ENCODE measurements around the gene PRND.
"Not testable (repeated sequence)": the region's sequence is repeated elsewhere in the genome, so short reads cannot be mapped to it uniquely, and the experiment has no call there.

PRND gene

DNA sequence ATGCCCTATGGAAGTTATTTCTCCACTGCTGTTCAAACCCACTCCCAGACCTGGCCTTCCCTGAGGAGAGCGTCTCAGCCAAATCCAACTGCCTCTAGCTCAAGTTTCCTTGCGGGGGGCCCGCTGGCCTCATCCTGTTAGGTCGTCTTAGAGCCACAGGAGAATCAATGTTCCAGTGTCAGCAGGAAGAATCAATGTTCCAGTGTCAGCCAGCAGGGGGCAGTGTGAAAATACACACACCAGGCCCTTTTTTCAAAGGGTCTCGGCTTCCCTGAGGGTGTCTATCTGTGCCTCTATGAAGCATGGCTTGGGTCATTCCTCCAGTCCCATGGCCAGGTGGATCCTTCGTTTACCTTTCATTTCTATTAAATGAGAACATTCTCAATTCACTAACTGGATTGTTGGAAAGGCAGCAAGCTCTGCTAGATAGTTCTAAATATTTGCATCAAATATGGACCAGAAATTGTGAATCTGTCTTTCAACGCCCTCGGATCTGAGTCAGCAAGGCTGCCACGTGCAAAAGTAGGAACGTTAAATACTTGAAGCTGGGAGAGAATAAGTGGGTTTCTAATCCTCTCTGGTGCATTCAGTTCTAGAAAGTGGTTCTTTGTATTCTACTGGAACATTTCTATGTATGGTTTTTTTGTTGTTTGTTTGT lies 19.2 kb downstream of the PRND start:
- DNase-seq, result peak; percentile 49 to 54

DNA sequence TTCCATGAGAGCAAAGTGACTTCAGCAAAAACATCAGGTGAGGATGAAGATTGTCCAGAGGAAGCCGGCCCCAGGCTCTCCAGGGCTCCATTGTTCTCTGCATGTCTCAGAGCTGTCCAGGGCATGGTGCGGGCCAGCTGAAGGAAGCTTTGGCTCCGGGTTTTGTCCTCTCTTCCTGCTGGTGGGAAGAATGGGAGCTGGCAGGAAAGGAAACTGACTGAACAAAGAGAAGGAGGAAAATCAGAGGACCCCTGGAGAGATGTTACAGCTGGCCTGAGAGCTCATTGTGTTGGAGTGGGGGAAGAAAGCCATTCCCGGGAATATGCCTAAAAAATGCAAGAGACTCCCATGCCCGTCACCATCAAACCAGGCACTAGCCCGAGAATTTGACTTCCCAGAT lies 27.1 kb downstream of the PRND start:
- DNase-seq, result no peak

DNA sequence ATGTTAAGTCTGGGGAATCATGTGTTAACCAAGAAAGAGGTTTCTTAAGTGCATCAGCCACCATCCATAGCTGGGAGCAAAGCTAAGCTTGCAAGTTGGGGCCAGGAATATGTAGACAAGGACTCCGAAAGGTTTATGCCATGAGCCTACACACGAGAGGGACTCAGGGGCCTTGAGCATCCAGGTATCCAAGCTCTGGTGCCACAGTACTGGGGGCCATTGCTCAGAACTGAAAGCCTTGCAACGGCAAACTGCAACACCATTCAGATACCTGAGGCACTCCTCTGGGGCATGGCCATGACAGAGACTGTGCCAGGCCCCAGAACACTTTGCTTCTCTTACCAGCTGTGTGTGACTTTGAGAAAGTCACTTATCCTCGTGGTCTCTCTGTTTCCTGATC lies 27.6 kb downstream of the PRND start:
- no peak for DNase-seq

DNA sequence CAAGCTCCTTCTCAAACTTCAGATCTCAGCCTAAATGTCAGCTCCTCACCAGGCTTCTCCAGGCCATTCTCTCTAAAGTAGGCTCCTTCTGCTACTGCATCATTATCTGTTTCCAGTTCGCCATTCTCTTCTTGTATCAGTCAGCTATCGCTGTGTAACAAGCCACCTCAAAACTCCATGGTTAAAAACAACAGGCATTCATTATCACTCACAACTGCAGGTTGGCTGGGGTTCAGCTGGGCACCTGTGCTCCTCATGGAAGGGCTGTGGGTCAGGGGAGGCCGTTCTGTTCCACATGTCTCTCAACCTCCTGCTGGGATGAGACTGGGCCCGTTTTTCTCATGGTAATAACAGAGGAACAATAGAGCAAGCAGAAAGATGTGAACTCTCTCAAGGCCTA lies 28.7 kb downstream of the PRND start:
- no peak for DNase-seq

DNA sequence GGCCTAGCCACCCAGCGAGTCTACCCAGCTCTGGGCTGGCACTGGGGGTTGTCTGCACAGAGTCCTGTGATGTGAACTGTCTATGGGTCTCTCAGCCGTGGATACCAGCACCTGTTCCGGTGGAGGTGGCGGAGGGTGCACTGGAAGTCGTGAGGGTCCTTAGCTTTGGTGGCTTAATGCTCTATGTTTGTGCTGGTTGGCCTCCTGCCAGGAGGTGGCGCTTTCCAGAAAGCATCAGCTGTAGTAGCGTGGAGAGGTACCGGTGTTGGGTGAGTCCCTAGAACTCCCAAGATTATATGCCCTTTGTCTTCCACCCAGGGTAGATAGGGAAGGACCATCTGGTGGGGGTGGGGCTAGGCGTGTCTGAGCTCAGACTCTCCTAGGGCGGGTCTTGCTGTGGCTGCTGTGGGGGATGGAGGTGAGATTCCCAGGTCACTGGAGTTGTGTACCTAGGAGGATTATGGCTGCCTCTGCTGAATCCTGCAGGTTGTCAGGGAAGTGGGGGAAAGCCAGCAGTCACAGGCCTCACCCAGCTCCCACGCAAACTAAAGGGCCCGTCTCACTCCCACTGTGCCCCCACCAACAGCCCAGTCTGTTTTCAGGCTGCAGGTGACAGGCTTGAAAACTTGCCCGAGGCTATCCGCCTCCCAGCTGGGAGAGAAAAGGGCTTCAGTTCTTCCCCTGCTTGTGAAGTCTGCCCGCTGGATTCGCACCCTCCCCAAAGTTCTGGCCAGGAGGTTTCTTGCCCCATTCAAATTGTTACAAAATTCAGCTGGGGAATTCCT lies 37.6 kb downstream of the PRND start:
- DNase-seq, result peak; percentile 20 to 24

DNA sequence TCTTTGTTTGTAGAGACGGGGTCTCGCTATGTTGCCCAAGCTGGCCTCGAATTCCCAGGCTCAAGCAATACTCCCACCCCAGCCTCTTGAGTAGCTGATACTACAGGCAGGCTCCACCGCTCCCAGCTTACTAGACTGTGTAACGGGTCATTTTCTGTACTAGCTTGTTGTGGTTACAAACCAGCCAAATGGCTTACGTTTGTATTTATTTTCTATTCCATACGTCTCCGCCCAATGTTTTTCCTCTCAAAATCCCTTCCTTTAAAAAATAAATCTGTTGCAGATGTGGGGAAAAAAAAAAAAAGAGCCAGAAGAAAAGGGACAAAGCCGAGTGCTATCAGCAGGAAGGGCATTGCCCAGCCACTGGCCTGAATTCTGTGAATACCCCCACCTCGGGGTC lies 41.6 kb downstream of the PRND start:
- DNase-seq, result no peak

DNA sequence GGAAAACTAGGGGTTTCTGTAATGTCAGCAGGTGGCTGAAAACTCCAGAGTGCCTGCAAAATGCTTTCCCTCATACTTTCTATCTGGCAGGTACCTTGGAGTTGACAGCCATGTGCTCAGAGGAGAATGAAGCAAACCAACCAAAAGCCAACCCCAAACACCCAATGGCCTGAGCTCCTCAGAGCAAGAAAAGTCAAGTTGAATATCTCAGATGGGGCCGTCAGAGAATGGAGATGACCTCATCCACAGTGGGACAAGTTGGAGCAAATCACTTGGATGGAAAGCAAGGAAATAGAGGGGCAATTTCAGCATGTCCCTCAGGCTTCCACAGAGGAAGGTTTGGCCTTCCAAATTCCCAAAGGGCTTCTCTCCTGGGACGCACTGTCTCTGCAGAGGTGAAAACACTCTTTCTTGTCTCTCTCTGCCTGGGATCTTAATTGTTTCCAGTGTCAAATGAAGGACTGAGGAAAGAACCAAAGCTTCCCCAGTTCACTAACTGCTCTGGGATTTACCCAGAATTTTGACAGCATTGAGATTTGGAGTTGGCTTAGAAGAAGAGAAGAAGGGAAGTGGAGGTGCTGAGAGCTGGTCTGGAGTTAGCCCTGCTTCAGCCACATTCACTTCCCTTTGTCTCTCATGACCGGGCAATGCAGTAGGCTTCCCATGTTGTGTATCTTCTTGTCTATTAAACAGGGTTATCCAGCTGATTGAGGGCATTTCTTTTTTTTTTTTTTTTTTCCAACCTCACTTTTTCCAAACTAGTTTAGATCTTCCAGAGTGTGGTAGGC lies 42.2 kb downstream of the PRND start:
- peak; percentile 67 to 77 for DNase-seq

DNA sequence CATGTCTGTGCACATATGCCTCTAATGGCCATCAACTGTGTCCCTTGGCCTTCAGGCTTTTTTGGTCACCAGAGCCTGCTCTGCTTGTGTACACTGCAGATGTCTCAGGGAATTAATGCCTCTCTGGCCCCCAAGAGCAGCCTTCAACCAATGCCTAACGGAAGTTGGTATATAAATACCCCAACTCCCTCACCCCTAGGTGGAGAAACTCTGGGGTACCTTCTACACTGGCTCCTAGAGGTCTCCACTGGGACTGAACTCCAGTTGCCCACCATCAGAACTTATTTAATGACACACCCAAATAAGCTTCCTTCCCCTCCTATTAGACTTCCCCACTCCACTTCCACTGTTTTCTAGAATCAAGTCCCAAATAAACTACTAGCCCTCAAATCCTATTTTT lies 43.1 kb downstream of the PRND start:
- DNase-seq, result no peak

DNA sequence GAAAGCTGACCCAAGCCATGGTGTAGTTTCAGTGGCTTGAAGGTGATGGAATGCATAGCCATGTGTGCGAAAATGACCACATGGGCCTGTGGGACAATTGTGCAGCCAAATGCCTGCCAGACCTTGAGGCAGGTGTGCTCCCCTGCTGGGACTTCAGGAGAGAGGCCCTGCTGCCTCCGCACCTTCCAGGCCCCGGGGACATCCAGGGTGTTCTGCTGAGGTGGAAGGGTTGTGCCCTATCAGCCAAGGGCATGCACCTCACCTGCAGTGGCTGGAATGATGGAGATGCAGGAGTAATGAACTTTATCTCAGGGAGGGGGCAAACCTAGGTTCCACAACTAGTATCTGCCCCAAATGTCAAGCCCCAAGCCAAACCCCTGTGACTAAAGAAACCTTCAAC lies 44.0 kb downstream of the PRND start:
- DNase-seq, result no peak

DNA sequence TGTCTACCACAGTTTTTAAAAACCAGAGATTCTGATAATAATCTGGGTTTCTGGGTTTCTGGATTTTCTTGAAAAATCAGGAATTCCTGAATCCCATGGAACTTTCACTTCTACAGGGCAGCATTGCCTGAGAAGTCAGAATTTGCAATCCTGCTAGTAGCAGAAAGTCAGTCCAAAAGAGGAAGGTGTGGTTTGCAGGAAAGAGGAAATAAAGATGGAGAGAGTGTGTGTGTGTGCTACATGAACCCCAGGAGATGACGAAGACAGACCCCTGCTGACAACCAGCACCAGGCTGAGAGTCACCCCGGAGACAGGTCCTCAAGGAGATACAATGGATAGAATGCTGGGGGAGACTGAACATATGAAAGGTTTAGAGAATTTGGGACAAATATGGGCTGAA lies 44.9 kb downstream of the PRND start:
- peak; percentile 89 for DNase-seq

DNA sequence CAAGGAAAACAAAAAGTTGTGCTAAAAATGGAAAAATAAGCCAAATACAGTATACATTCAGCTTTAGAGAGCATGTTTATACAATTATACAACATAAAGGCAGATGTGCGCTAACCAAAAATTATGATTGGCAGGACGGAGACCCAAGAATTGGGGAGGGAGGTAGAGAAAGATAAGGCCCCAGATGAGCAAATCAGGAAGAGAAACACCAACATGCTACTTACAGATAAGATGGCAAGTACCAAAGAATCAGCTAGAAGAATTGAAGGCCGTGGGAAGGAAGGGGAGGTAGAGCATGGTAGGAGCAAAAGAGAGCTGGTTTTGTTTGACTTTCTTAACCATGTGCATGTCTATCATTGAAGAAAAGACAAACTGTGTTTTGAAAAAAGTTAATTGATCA lies 45.4 kb downstream of the PRND start:
- DNase-seq, result no peak

DNA sequence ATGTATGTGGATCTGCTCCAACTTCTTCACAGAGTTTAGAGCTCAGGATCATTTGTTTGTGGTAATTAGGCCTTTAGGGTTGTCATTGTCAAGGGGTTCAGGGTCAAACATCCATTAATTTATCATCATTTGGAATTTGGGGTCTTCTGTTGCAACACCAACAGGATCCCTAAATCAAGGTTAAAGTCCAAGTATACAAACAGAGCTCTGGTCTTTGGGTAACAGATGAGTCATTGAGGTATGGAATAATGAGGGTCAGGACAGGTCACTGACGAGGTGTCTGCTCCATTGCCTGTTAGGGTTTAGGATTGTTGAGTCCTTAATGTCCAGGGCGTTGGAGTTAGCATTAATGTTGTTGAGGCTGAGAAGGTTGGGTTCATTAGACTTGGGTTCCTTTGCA lies 47.6 kb downstream of the PRND start:
- no peak for DNase-seq

DNA sequence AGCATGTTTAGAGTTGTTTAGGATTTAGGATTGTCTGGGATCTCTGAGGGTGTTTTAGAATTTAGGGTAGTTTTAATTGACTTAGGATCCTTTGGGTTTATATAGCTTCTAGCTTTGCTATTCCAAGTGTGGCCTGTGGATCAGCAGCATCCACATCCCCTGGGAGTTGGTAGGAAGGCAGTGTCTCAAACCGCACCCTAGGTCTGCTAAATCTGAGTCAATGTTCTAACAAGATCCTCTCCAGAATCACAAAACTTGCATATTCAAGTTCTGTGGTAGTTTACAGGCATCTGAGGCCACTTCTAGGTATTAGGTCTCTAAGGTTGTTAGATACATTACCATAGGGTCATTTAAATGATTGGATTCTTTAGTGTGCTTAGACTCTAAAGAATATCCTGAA lies 48.3 kb downstream of the PRND start:
- DNase-seq, result no peak

DNA sequence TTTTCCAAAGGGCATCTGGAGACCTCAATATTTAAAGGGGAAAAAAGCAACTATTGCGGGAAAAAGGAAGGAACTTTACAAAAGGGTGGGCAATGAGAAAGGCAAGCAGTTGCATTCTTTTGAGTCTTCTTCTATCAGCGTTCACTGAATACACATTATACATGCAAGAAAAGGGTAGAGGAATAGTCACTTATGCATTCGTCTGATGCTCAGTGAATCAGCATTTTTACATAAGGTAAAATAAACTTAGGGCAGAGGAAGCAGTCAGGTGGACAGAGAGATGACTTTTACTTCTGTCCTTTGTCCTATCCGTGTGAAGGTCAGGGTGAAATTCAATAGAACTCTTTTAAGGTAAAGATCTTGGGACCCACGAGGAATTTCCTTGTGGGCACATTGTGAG lies 49.3 kb downstream of the PRND start:
- no peak for DNase-seq

DNA sequence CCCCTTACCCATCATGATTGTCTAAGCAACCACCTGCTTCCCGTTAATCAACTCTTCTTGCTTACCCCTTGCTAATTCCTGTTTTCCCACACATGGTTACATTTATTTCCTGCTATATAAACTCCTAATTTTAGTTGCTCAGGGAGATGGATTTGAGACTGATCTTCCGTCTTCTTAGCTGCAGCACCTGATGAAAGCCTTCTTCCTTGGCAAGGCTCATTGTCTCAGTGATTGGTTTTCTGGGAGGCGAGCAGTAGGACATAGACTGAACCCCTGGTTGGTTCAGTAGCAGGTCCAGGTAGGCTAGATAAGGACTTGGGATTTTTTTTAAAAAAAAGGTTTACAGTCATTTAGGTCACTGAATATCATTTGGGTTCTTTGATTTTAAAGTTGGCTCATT lies 50.4 kb downstream of the PRND start:
- DNase-seq, result no peak

DNA sequence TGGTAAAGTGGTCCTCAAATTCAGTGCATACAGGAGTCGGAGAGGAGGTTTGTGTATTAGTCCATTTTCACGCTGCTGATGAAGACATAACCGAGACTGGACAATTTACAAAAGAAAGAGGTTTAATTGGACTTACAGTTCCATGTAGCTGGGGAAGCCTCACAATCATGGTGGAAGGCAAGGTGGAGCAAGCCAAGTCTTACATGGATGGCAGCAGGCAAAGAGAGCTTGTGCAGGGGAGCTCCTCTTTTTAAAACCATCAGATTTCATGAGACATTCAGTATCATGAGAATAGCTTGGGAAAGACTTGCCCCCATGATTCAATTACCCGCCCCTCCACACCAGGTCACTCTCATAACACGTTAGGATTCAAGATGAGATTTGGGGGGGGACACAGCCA lies 51.3 kb downstream of the PRND start:
- DNase-seq, result not testable (repeated sequence)

DNA sequence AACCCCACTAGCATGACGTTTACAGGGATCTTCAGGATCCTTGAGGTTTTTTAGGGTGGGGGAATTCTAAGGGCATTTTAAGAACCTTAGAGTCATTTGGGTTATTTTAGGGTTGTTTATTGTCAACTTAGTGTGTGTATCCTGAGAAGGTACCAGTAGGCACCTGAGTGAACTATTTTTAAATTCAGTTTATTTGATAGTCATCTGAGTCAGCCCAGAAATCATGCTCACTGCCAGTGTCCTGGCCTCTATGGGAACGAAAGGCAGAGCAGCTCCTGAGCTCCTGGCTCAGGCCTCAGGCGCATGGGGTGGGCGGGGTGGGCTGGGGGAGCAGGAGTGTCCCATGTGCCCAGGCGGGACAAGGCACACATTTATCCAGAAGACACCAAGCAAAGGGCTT lies 52.0 kb downstream of the PRND start:
- DNase-seq, result no peak

DNA sequence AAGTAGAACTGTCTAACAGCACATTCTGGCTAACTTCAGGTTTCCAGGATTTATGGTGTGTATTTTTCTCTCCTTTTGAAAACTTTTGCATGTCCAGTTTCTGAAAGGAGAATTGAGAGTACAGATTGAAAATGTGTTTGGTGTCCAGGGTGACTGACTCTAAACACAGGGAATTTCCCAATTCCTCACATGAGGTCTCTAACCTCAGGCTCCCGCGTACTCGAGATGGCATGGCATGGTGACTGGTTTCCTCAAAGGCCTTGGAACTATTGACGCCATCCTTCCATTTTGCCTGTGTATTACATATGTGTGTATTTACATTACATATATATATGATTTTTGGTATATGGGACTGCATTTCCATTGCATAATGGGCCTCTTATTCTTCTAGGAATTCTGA lies 52.5 kb downstream of the PRND start:
- DNase-seq, result peak; percentile 84 to 87

DNA sequence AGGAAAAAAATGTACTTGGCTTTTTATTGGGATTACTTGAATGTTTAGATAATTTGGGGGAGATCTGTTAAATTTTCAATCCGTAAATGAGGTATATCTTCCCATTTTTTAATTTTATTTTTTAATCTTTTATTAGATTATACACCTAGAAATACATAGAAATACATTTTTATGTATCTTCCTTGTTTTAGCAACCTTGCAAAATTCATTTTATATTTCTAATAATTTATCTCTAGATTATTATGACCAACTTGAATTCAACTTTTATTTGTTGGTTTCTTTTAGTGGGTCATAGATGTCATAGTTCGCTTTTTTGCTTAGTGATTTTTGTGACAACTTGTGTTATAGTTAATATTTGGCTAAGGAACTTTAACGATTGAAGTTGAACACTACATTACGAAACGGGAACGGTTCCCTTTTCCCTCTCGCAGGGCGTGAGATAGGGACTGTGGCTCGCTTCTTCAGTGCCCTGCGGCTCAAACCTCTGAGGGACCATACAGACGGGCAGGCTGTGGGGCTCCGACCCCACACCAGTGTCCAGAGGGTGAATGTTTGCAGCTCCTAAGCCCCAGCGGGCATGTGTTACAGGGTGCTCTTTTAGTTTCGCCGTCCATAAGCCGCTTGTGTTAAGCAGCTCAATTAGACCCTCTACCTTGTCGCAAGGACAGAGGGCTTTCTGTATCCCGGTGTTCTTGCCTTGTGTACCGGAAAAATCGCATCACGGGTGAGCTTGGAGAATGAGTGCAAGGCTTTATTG lies 53.8 kb downstream of the PRND start:
- peak; percentile 67 for DNase-seq

DNA sequence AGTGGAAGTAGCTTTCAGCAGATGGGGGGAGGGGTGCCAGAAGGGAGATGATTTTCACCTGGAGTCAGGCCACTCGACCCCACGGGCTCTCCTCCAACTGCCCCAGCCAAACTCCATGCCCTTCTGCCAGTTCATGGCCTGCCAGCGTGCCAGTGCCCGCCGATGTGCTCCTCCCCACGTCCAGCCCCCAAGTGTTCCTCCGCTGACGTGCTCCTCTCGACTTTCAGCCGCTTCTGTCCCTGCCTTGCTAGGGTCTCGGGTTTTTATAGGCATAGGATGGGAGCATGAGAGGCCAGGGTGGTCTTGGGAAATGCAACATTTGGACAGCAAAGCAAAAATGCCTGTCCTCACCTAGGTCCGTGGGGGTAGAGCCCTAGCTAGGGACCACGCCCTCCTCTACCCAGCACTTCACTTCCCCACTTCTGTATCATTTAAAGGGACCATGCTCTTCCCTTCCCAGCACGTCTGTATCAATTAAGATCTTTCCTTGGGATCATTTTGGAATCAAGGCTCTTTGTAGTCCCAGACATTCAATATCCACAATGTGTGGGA lies 54.4 kb downstream of the PRND start:
- no peak for DNase-seq

All from inflammatory macrophage (primary cell).